ENCODE data around the gene PTPRH. TPM values are rescaled to one million over a fixed set of nuclear protein-coding genes. Genes with fewer than 3 reads are reported as not detected.

PTPRH gene
- total and polyA plus RNA-seq, 8 donors = 5.3 to 83.9 (median 39.7) TPM

DNA sequence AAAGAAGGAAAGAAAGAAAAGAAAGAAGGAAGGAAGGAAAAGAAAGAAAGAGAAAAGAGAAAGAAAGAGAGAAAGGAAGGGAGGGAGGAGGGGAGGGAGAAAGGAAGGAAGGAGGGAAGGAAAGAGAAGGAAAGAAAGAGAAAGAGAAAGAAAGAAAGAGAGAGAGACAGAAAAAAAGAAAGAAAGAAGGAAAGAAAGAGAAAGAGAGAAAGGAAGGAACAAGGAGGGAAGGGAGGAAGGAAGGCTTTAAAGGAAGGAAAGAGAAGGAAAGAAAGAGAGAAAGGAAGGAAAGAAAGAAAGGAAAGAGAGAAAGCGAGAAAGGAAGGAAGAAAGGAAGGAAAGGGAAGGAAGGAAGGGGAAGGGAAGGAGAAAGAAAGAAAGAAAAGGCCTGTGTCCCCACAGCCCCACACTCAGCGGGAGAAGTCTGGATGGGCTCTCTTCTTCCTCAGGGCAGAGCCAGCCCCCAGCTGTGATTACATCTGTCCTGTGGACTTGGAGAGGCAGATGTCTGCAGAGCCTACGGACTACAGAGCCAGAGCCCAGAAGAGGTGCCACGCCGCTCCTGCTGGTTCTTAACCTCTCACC is 9.6 kb downstream of the PTPRH start:
- Histone ChIP-seq H3K27me3 (peaks cover 0 to 44% (median 0%) of the 10 kb centered on the region in 3 donors), H3K36me3 (peaks cover 0 to 86% (median 42%) of the 10 kb centered on the region in 4 donors), H3K27ac (no peak overlapping the region), H3K4me3 (no peak overlapping the region), H3K9me3 (no peaks in the 10 kb centered on the region), H3K4me1 (no peaks in the 10 kb centered on the region)
- WGBS, 5 donors = 58 to 82% (median 71%) methylated on average over 5 of the region's 5 CpGs
- DNase-seq = no peak
- TF ChIP-seq EP300 (IDR thresholded peaks at IDR 0.05) = no peak
- TF ChIP-seq, protein P1, sequence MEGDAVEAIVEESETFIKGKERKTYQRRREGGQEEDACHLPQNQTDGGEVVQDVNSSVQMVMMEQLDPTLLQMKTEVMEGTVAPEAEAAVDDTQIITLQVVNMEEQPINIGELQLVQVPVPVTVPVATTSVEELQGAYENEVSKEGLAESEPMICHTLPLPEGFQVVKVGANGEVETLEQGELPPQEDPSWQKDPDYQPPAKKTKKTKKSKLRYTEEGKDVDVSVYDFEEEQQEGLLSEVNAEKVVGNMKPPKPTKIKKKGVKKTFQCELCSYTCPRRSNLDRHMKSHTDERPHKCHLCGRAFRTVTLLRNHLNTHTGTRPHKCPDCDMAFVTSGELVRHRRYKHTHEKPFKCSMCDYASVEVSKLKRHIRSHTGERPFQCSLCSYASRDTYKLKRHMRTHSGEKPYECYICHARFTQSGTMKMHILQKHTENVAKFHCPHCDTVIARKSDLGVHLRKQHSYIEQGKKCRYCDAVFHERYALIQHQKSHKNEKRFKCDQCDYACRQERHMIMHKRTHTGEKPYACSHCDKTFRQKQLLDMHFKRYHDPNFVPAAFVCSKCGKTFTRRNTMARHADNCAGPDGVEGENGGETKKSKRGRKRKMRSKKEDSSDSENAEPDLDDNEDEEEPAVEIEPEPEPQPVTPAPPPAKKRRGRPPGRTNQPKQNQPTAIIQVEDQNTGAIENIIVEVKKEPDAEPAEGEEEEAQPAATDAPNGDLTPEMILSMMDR (IDR thresholded peaks at IDR 0.05) = no peak
- intact Hi-C loops (cut with DNase I; ENCODE audit: low total_unique reads) = no loop called here

DNA sequence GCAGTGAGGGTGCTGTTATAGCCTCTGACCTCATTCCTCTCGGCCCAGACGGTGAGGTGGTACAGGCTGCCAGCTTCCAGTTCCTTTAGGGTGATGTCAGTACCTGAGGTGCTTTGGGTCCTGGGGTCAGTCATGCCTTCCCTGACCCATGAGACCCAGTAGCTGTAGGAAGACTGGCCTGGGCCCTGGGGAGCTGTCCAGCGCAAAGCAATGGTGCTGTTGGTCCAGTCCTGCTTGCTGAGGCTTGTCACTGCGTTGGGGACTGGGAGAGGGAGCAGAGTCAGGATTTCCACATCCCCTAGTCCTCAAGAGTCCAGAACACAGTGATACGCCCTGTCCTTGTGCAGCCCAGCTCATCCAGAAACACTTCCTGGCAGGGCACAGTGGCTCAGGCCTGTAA is 10.7 kb downstream of the PTPRH start:
- no peak for TF ChIP-seq POLR2AphosphoS5 (IDR thresholded peaks at IDR 0.05)
- TF ChIP-seq POLR2A (IDR thresholded peaks at IDR 0.05) = no peak
- TF ChIP-seq EP300 (IDR thresholded peaks at IDR 0.05) = no peak
- TF ChIP-seq, protein P1 (IDR thresholded peaks at IDR 0.05) = no peak
- intact Hi-C loops (cut with DNase I; ENCODE audit: low total_unique reads) = no loop called here
- Histone ChIP-seq H3K4me3 (no peak overlapping the region), H3K36me3 (peaks cover 0 to 86% (median 40%) of the 10 kb centered on the region in 4 donors), H3K9me3 (no peaks in the 10 kb centered on the region), H3K27me3 (peaks cover 0 to 43% (median 0%) of the 10 kb centered on the region in 3 donors), H3K4me1 (no peaks in the 10 kb centered on the region), H3K27ac (no peak overlapping the region)
- no peak for DNase-seq
- 65 to 77% (median 74%) methylated on average over 2 to 5 of the region's 5 CpGs for WGBS, 5 donors

DNA sequence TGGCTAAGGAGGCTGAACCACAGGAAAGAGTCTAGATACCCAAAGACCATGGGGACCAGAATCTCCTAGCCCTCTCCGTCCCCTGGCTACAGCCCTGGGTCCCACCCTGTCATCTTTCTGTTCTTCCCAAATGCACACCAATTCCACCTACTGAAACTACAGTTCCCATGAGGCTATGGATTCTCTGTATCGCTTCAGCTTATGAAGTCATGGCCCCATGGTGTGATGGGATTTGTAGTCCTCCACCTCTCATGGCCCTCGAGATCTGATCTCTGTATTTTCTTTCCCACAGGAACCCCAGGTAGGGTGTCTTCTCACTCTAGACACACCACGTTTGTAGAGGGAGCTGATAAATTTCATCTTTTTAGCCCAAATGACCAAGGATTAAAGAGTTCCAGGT is 11.8 kb downstream of the PTPRH start:
- 56 to 73% (median 72%) methylated on average over 4 of the region's 4 CpGs for WGBS, 5 donors
- intact Hi-C loops (cut with DNase I; ENCODE audit: low total_unique reads) = no loop called here
- H3K9me3 ChIP-seq = no peaks in the 10 kb centered on the region
- no peak overlapping the region for H3K4me3 ChIP-seq
- no peak for DNase-seq
- H3K36me3 ChIP-seq = peaks cover 0 to 89% (median 40%) of the 10 kb centered on the region in 4 donors
- TF ChIP-seq POLR2A (IDR thresholded peaks at IDR 0.05) (no peak), POLR2AphosphoS5 (IDR thresholded peaks at IDR 0.05) (no peak), EP300 (IDR thresholded peaks at IDR 0.05) (no peak)
- TF ChIP-seq, protein P1 (IDR thresholded peaks at IDR 0.05) = no peak
- H3K27ac ChIP-seq = no peak overlapping the region
- H3K4me1 ChIP-seq = no peaks in the 10 kb centered on the region
- peaks cover 0 to 54% (median 0%) of the 10 kb centered on the region in 3 donors for H3K27me3 ChIP-seq

DNA sequence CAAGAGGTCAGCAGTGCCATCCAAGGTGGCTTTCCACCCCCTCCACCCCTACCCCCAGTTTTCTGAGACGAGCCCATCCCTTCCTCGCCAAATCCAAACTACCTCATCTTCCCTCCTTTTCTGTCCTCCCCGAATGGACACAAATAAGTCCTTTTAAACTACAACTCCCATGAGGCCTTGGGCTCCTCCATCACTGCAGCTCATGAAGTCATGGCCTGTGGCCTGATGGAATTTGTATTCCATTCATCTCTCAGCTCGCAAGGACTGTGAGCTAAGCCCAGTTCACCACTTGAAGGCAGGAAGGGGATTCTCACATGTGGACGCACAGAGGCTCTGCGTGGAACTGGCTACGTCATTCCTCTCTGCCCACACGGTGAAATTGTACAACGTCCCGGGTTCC is 12.5 kb downstream of the PTPRH start:
- peaks cover 0 to 60% (median 0%) of the 10 kb centered on the region in 3 donors for H3K27me3 ChIP-seq
- 87 to 93% (median 88%) methylated on average over 10 of the region's 10 CpGs for WGBS, 5 donors
- H3K9me3 ChIP-seq = no peaks in the 10 kb centered on the region

More for the DNA sequence above, 12.5 kb downstream of the PTPRH start:
- Histone ChIP-seq H3K4me3 (no peak overlapping the region), H3K4me1 (no peaks in the 10 kb centered on the region), H3K27ac (no peak overlapping the region), H3K36me3 (peaks cover 0 to 89% (median 37%) of the 10 kb centered on the region in 4 donors)
- no peak for TF ChIP-seq POLR2AphosphoS5 (IDR thresholded peaks at IDR 0.05)
- no peak for TF ChIP-seq EP300 (IDR thresholded peaks at IDR 0.05)
- TF ChIP-seq, protein P1 (IDR thresholded peaks at IDR 0.05) = no peak
- no peak for TF ChIP-seq POLR2A (IDR thresholded peaks at IDR 0.05)
- intact Hi-C loops (cut with DNase I; ENCODE audit: low total_unique reads) = no loop called here
- no peak for DNase-seq

All from stomach (tissue), 9 donors.